ENCODE results near the gene ABLIM1. TPM values are rescaled to one million over a fixed set of nuclear protein-coding genes. Genes with fewer than 3 reads are reported as not detected.
A peak's percentile ranks its signal among the peaks of the same experiment; 100 is the strongest.

The ABLIM1 gene
- total and polyA plus RNA-seq, 7 experiments from 2014 or later, result 109 to 440 (median 357) TPM

DNA sequence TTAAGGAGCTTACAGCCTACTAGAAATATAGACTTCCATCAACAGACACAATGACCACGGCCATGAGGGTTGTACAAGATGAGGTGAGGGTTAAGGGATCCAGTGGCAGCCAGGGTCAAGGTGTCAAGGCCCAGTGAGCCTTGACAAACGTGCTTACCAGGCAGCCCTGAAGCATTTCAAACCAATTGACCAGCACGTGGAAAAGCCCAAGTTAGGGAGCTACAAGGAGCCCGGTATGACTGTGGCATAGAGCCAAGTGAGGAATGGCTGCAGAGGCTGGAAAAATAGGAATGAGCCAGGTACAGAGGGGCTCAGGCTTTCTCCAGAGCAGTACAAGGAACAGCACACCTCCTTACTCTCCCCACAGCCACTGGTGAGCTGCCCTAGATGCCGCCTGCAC, 266.5 kb downstream of the ABLIM1 start:
- Mint-ChIP-seq H3K4me3 (no peak overlapping the region), H3K4me1 (peaks cover 0 to 13% (median 0%) of the 10 kb centered on the region in 7 donors), H3K27me3 (peaks cover 6 to 33% (median 27%) of the 10 kb centered on the region in 5 donors), H3K9me3 (peaks cover 0 to 11% (median 0%) of the 10 kb centered on the region in 11 donors), H3K27ac (peak overlapping the region in 1 of 9 donors; percentile 5), H3K36me3 (peaks cover 0 to 6% (median 0%) of the 10 kb centered on the region in 5 donors)
- no peak for ATAC-seq
- Histone ChIP-seq H3K4me1 (ENCODE audit: control insufficient read depth in 2 of 2, insufficient read depth in 2 of 2, low read length in 2 of 2) (no peaks in the 10 kb centered on the region), H3K27me3 (ENCODE audit: control insufficient read depth in 2 of 2, insufficient read depth in 2 of 2, low read length in 2 of 2) (peaks cover 0 to 4% of the 10 kb centered on the region in 2 donors), H3K27ac (ENCODE audit: low read depth, low read length) (no peak overlapping the region), H3K9me3 (ENCODE audit: control insufficient read depth in 2 of 3, low read length in 3 of 3) (no peaks in the 10 kb centered on the region), H3K4me3 (ENCODE audit: low read length) (no peak overlapping the region), H3K36me3 (ENCODE audit: control insufficient read depth in 2 of 3, insufficient read depth in 3 of 3, low read length in 3 of 3) (no peaks in the 10 kb centered on the region)
- intact Hi-C loops (cut with micrococcal nuclease), result no loop called here
- ChIA-PET POLR2A (no interaction called here), CTCF (no interaction called here)
- no peak for DNase-seq

- peaks cover 0 to 6% (median 0%) of the 10 kb centered on the region in 5 donors for H3K36me3 Mint-ChIP-seq
- no peak overlapping the region for H3K4me3 Mint-ChIP-seq
- POLR2A ChIA-PET, result no interaction called here
- H3K27ac ChIP-seq (ENCODE audit: low read depth, low read length), result no peak overlapping the region
- ATAC-seq, result no peak
- intact Hi-C loops (cut with micrococcal nuclease), result no loop called here
- no peaks in the 10 kb centered on the region for H3K27me3 ChIP-seq (ENCODE audit: control insufficient read depth in 2 of 2, insufficient read depth in 2 of 2, low read length in 2 of 2)
- no peaks in the 10 kb centered on the region for H3K36me3 ChIP-seq (ENCODE audit: control insufficient read depth in 2 of 3, insufficient read depth in 3 of 3, low read length in 3 of 3)
- H3K9me3 ChIP-seq (ENCODE audit: control insufficient read depth in 2 of 3, low read length in 3 of 3), result no peaks in the 10 kb centered on the region
- CTCF ChIA-PET, result no interaction called here
- no peak overlapping the region for H3K4me3 ChIP-seq (ENCODE audit: low read length)
- H3K4me1 ChIP-seq (ENCODE audit: control insufficient read depth in 2 of 2, insufficient read depth in 2 of 2, low read length in 2 of 2), result no peaks in the 10 kb centered on the region
- no peak for DNase-seq
- no peak overlapping the region for H3K27ac Mint-ChIP-seq
- H3K4me1 Mint-ChIP-seq, result peaks cover 0 to 9% (median 0%) of the 10 kb centered on the region in 7 donors
- H3K9me3 Mint-ChIP-seq, result peaks cover 0 to 11% (median 0%) of the 10 kb centered on the region in 11 donors
- peaks cover 0 to 29% (median 10%) of the 10 kb centered on the region in 5 donors for H3K27me3 Mint-ChIP-seq
These were observed 268.6 kb downstream of the ABLIM1 start for GRCh38 chr10:114389426-114389825.

DNA sequence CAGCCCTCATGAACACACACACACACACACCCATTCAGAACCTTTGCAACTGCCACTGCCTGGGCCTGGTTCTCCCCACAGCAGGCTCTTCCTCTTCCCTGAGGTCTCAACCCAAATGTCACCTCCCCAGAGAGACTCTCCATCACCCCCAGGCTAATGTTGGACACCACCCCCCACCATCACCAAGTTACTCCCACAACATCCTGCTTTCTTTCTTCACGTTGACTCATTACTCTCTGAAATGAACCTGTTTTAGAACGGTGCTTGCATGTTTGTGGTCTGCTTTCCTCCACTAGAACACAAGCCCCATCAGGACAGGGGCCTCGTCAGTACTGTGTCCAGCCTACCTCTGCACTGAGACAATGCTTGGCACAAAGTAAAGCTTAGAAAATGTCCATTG, 269.8 kb downstream of the ABLIM1 start:
- Histone ChIP-seq H3K4me3 (ENCODE audit: low read length) (no peak overlapping the region), H3K36me3 (ENCODE audit: control insufficient read depth in 2 of 3, insufficient read depth in 3 of 3, low read length in 3 of 3) (no peaks in the 10 kb centered on the region), H3K4me1 (ENCODE audit: control insufficient read depth in 2 of 2, insufficient read depth in 2 of 2, low read length in 2 of 2) (no peaks in the 10 kb centered on the region), H3K27me3 (ENCODE audit: control insufficient read depth in 2 of 2, insufficient read depth in 2 of 2, low read length in 2 of 2) (no peaks in the 10 kb centered on the region), H3K27ac (ENCODE audit: low read depth, low read length) (no peak overlapping the region), H3K9me3 (ENCODE audit: control insufficient read depth in 2 of 3, low read length in 3 of 3) (no peaks in the 10 kb centered on the region)
- Mint-ChIP-seq H3K9me3 (peaks cover 0 to 11% (median 0%) of the 10 kb centered on the region in 11 donors), H3K27me3 (peaks cover 0 to 20% (median 6%) of the 10 kb centered on the region in 5 donors), H3K4me1 (peaks cover 0 to 9% (median 0%) of the 10 kb centered on the region in 7 donors), H3K27ac (peak overlapping the region in 1 of 9 donors; percentile 44), H3K36me3 (peaks cover 0 to 6% (median 0%) of the 10 kb centered on the region in 5 donors), H3K4me3 (peak overlapping the region in 1 of 10 donors; percentile 16)
- intact Hi-C loops (cut with micrococcal nuclease), result no loop called here
- ChIA-PET CTCF (no interaction called here), POLR2A (no interaction called here)
- DNase-seq (no peak), ATAC-seq (no peak)

- ChIA-PET POLR2A (no interaction called here), CTCF (no interaction called here)
- H3K27me3 ChIP-seq (ENCODE audit: control insufficient read depth in 2 of 2, insufficient read depth in 2 of 2, low read length in 2 of 2), result no peaks in the 10 kb centered on the region
- no peaks in the 10 kb centered on the region for H3K4me1 ChIP-seq (ENCODE audit: control insufficient read depth in 2 of 2, insufficient read depth in 2 of 2, low read length in 2 of 2)
- no peak overlapping the region for H3K4me3 ChIP-seq (ENCODE audit: low read length)
- H3K36me3 ChIP-seq (ENCODE audit: control insufficient read depth in 2 of 3, insufficient read depth in 3 of 3, low read length in 3 of 3), result no peaks in the 10 kb centered on the region
- H3K27ac Mint-ChIP-seq, result no peak overlapping the region
- DNase-seq (no peak), ATAC-seq (no peak)
- H3K36me3 Mint-ChIP-seq, result peaks cover 0 to 6% (median 0%) of the 10 kb centered on the region in 5 donors
- intact Hi-C loops (cut with micrococcal nuclease), result no loop called here
- H3K27me3 Mint-ChIP-seq, result peaks cover 0 to 20% (median 10%) of the 10 kb centered on the region in 5 donors
- no peak overlapping the region for H3K4me3 Mint-ChIP-seq
- peaks cover 0 to 9% (median 0%) of the 10 kb centered on the region in 7 donors for H3K4me1 Mint-ChIP-seq
- H3K27ac ChIP-seq (ENCODE audit: low read depth, low read length), result no peak overlapping the region
- no peaks in the 10 kb centered on the region for H3K9me3 ChIP-seq (ENCODE audit: control insufficient read depth in 2 of 3, low read length in 3 of 3)
- H3K9me3 Mint-ChIP-seq, result peaks cover 0 to 11% (median 0%) of the 10 kb centered on the region in 11 donors
These were observed 270.3 kb downstream of the ABLIM1 start for GRCh38 chr10:114387784-114388183.

GRCh38 chr10:114386452-114386851, 271.6 kb downstream of the ABLIM1 start:
- H3K4me3 ChIP-seq (ENCODE audit: low read length), result no peak overlapping the region
- no peaks in the 10 kb centered on the region for H3K27me3 ChIP-seq (ENCODE audit: control insufficient read depth in 2 of 2, insufficient read depth in 2 of 2, low read length in 2 of 2)
- no peaks in the 10 kb centered on the region for H3K9me3 ChIP-seq (ENCODE audit: control insufficient read depth in 2 of 3, low read length in 3 of 3)
- DNase-seq (no peak), ATAC-seq (no peak)
- H3K4me1 Mint-ChIP-seq, result peaks cover 0 to 9% (median 0%) of the 10 kb centered on the region in 7 donors
- intact Hi-C loops (cut with micrococcal nuclease), result no loop called here
- H3K27ac ChIP-seq (ENCODE audit: low read depth, low read length), result no peak overlapping the region
- no peak overlapping the region for H3K4me3 Mint-ChIP-seq
- H3K27ac Mint-ChIP-seq, result no peak overlapping the region
- H3K27me3 Mint-ChIP-seq, result peaks cover 0 to 28% (median 11%) of the 10 kb centered on the region in 5 donors
- peaks cover 0 to 11% (median 0%) of the 10 kb centered on the region in 11 donors for H3K9me3 Mint-ChIP-seq
- H3K36me3 ChIP-seq (ENCODE audit: control insufficient read depth in 2 of 3, insufficient read depth in 3 of 3, low read length in 3 of 3), result no peaks in the 10 kb centered on the region
- POLR2A ChIA-PET, result no interaction called here
- H3K36me3 Mint-ChIP-seq, result peaks cover 0 to 6% (median 0%) of the 10 kb centered on the region in 5 donors
- H3K4me1 ChIP-seq (ENCODE audit: control insufficient read depth in 2 of 2, insufficient read depth in 2 of 2, low read length in 2 of 2), result no peaks in the 10 kb centered on the region
- CTCF ChIA-PET, result no interaction called here

DNA sequence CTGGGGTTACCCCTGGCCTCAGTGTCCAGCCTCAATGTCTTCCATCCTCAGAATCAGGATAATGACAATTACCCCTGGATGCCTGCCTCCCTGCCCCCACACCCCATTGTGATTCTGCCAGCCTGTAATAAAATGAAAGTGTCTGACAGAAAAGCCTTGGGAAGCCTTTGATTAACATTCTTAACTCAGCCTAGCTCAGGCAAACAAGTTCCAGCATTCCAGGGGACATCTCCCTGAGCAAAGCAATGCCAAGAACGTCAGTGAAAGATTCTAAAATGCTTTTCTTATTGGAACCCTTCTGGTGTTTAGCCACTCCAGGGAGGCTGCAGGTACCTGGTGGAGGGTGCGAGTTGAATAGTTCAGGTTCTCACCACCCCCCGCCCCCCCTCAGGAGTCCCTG, 272.5 kb downstream of the ABLIM1 start:
- no peaks in the 10 kb centered on the region for H3K27me3 ChIP-seq (ENCODE audit: control insufficient read depth in 2 of 2, insufficient read depth in 2 of 2, low read length in 2 of 2)
- H3K9me3 ChIP-seq (ENCODE audit: control insufficient read depth in 2 of 3, low read length in 3 of 3), result no peaks in the 10 kb centered on the region
- no peaks in the 10 kb centered on the region for H3K4me1 ChIP-seq (ENCODE audit: control insufficient read depth in 2 of 2, insufficient read depth in 2 of 2, low read length in 2 of 2)
- Mint-ChIP-seq H3K27me3 (peaks cover 6 to 32% (median 13%) of the 10 kb centered on the region in 5 donors), H3K9me3 (peaks cover 0 to 11% (median 0%) of the 10 kb centered on the region in 11 donors), H3K4me3 (no peak overlapping the region), H3K4me1 (peaks cover 0 to 9% (median 0%) of the 10 kb centered on the region in 7 donors), H3K36me3 (peaks cover 0 to 8% (median 0%) of the 10 kb centered on the region in 5 donors), H3K27ac (no peak overlapping the region)
- intact Hi-C loops (cut with micrococcal nuclease), result no loop called here
- DNase-seq, result no peak
- ChIA-PET CTCF (no interaction called here), POLR2A (no interaction called here)
- no peak overlapping the region for H3K4me3 ChIP-seq (ENCODE audit: low read length)
- H3K36me3 ChIP-seq (ENCODE audit: control insufficient read depth in 2 of 3, insufficient read depth in 3 of 3, low read length in 3 of 3), result no peaks in the 10 kb centered on the region
- H3K27ac ChIP-seq (ENCODE audit: low read depth, low read length), result no peak overlapping the region
- no peak for ATAC-seq

DNA sequence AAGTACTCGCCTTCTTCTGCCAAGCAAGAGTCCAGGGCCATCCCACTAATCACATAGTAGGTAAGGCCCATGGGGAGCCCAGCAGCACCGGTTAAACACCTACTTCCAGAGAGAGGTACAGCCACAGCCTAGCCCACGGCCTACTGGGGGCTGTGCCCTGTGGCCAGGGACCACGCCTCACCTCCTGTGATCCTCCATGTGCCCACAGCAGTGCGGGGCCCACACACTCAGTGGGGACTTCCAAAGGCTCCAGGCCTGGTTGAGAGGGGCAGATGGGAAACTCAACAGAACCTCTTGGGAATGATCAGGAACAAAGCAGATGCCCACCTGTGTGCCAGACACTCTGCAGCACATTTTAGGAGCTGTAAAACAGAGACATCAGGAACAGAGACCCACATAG, 273.5 kb downstream of the ABLIM1 start:
- CTCF ChIA-PET, result no interaction called here
- no peak overlapping the region for H3K4me3 Mint-ChIP-seq
- H3K9me3 Mint-ChIP-seq, result peaks cover 0 to 7% (median 0%) of the 10 kb centered on the region in 11 donors
- no peak overlapping the region for H3K27ac ChIP-seq (ENCODE audit: low read depth, low read length)
- no peaks in the 10 kb centered on the region for H3K4me1 ChIP-seq (ENCODE audit: control insufficient read depth in 2 of 2, insufficient read depth in 2 of 2, low read length in 2 of 2)
- H3K4me1 Mint-ChIP-seq, result peaks cover 0 to 9% (median 0%) of the 10 kb centered on the region in 7 donors
- DNase-seq, result no peak
- peaks cover 0 to 4% (median 0%) of the 10 kb centered on the region in 5 donors for H3K36me3 Mint-ChIP-seq
- no peaks in the 10 kb centered on the region for H3K36me3 ChIP-seq (ENCODE audit: control insufficient read depth in 2 of 3, insufficient read depth in 3 of 3, low read length in 3 of 3)
- POLR2A ChIA-PET, result no interaction called here
- intact Hi-C loops (cut with micrococcal nuclease), result no loop called here
- H3K4me3 ChIP-seq (ENCODE audit: low read length), result no peak overlapping the region
- H3K27me3 ChIP-seq (ENCODE audit: control insufficient read depth in 2 of 2, insufficient read depth in 2 of 2, low read length in 2 of 2), result no peaks in the 10 kb centered on the region
- H3K9me3 ChIP-seq (ENCODE audit: control insufficient read depth in 2 of 3, low read length in 3 of 3), result no peaks in the 10 kb centered on the region
- no peak for ATAC-seq
- H3K27ac Mint-ChIP-seq, result no peak overlapping the region
- peaks cover 13 to 30% (median 22%) of the 10 kb centered on the region in 5 donors for H3K27me3 Mint-ChIP-seq
